HL-60 (cell line): Measurements from ENCODE around the gene POU2F1.

Experiments
- DNase-seq, 2 experiments: peaks; one replicate each; pipeline ENCODE4 v3.0.0-alpha.2; 2010 to 2020; ENCODE audit warnings: low read depth in 1 of 2, low spot score in 1 of 2
- H3K27ac ChIP-seq: fragments of 250-450 bp; sonication (Bioruptor Pico); replicated peaks from 2 replicates; pipeline ENCODE4 v1.5.1; 2020; ENCODE audit warnings: mild to moderate bottlenecking, moderate library complexity
- H3K27me3 ChIP-seq: fragments of 250-450 bp; sonication (Bioruptor Pico); 2 replicates; pipeline ENCODE4 v1.5.1; 2021; ENCODE audit warnings: mild to moderate bottlenecking, moderate library complexity; ENCODE audit not compliant: insufficient read depth, poor library complexity, severe bottlenecking
- H3K4me3 ChIP-seq: replicated peaks from 2 replicates; pipeline ENCODE4 v1.5.1; 2011; ENCODE audit warnings: mild to moderate bottlenecking, control low read depth, low read length; ENCODE audit not compliant: insufficient read depth
- CTCF ChIP-seq: IDR thresholded peaks from one replicate; pipeline ENCODE4 v1.5.1; 2011; ENCODE audit warnings: low read length, control low read depth, inconsistent platforms; ENCODE audit not compliant: insufficient read depth
- GABPA ChIP-seq: IDR thresholded peaks from 2 replicates; pipeline ENCODE4 v1.6.1; 2012; ENCODE audit warnings: low read depth
- POLR2AphosphoS5 ChIP-seq: IDR thresholded peaks from 2 replicates; pipeline ENCODE4 v1.6.1; 2012; ENCODE audit warnings: low read depth
- SPI1 ChIP-seq: IDR thresholded peaks from 2 replicates; pipeline ENCODE4 v1.6.1; 2012; ENCODE audit warnings: low read depth, mild to moderate bottlenecking, borderline replicate concordance
- TF ChIP-seq, protein P1 (sequence below): IDR thresholded peaks from 2 replicates; pipeline ENCODE4 v1.6.1; 2012; ENCODE audit warnings: low read depth; ENCODE audit not compliant: insufficient replicate concordance

Gene POU2F1

DNA sequence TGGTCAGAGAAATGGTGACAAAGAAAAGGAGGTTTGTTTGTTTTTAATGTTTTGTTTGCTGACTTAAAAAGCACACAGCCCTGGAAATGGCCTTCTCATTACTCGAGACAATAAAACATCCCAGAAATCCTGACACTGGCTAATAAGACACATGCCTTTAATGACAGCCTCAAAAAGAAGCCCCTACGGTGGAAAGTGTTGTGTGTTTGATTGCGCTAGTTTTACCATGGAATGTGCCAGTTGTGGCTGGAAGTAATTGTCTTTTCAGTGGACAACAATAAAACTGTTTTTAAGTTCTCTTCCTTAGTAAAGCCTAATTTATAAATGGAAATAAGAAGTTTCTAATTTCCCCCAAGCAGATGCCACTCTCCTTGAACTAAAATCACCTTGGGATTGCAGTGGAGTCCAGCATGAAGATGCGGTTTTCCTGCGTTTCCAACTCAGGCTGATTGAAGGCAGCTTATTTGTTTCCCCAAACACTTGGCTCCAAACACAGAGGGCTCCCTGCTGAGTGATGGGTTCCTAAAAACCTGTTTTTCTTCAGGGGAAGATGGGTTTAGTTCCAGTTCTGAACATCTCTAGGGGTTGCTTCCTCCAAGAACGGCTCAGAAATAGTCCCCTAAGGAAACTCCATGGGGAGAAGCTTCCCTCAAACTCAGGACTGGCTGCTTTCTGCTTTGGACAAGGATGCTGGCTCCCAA is 243.3 kb downstream of the POU2F1 start:
- no peak for DNase-seq
- peaks cover 3% of the 10 kb centered on the region for H3K27me3 ChIP-seq
- no peak overlapping the region for H3K27ac ChIP-seq
- no peak for TF ChIP-seq CTCF
- TF ChIP-seq POLR2AphosphoS5: no peak
- TF ChIP-seq SPI1: no peak
- TF ChIP-seq, protein P1, sequence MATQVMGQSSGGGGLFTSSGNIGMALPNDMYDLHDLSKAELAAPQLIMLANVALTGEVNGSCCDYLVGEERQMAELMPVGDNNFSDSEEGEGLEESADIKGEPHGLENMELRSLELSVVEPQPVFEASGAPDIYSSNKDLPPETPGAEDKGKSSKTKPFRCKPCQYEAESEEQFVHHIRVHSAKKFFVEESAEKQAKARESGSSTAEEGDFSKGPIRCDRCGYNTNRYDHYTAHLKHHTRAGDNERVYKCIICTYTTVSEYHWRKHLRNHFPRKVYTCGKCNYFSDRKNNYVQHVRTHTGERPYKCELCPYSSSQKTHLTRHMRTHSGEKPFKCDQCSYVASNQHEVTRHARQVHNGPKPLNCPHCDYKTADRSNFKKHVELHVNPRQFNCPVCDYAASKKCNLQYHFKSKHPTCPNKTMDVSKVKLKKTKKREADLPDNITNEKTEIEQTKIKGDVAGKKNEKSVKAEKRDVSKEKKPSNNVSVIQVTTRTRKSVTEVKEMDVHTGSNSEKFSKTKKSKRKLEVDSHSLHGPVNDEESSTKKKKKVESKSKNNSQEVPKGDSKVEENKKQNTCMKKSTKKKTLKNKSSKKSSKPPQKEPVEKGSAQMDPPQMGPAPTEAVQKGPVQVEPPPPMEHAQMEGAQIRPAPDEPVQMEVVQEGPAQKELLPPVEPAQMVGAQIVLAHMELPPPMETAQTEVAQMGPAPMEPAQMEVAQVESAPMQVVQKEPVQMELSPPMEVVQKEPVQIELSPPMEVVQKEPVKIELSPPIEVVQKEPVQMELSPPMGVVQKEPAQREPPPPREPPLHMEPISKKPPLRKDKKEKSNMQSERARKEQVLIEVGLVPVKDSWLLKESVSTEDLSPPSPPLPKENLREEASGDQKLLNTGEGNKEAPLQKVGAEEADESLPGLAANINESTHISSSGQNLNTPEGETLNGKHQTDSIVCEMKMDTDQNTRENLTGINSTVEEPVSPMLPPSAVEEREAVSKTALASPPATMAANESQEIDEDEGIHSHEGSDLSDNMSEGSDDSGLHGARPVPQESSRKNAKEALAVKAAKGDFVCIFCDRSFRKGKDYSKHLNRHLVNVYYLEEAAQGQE: no peak
- TF ChIP-seq GABPA: no peak
- no peak overlapping the region for H3K4me3 ChIP-seq

DNA sequence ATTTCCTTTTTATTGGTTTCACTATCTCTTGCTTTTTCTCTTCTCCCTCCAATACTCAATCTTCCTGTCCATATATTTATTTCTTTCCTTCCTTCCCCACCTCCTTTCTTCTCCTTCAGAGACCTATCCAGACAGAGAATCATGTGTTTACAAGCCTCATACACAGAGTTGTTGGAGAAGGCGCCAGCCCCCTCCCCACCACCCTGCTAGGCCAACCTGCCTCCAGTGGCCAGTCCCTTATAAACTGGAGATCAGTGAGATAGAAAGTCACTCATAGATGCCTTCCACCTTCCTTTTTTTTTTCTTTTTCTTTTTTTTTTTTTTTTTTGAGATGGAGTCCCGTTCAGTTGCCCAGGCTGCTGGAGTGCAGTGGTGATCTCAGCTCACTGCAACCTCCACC is 244.3 kb downstream of the POU2F1 start:
- H3K4me3 ChIP-seq: no peak overlapping the region
- no peak for DNase-seq
- peaks cover 3% of the 10 kb centered on the region for H3K27me3 ChIP-seq
- no peak overlapping the region for H3K27ac ChIP-seq
- TF ChIP-seq GABPA (no peak), CTCF (no peak), POLR2AphosphoS5 (no peak), SPI1 (no peak)
- TF ChIP-seq, protein P1: no peak

DNA sequence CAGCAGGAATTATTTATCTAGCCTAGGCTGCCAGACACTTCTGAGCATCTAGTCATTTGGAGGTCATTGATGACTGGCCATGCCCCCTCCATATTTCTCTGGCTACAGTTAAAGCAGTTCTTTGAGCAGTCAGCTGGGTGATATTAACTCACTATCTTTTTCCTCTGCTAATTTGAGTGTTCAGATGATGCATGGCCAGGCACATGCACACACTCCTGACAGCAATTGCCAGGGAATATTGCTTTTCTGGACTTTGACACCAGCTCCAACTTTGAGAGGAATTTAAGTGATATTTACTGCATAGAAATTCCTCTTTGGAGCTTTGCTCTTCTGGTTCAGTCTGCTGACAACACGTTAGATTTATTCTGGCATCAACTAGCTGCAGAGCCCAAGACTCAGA is 245.1 kb downstream of the POU2F1 start:
- H3K4me3 ChIP-seq: no peak overlapping the region
- no peak overlapping the region for H3K27ac ChIP-seq
- no peak for TF ChIP-seq SPI1
- TF ChIP-seq POLR2AphosphoS5: no peak
- no peak for TF ChIP-seq CTCF
- TF ChIP-seq, protein P1: no peak
- TF ChIP-seq GABPA: no peak
- peaks cover 3% of the 10 kb centered on the region for H3K27me3 ChIP-seq
- DNase-seq: no peak
